ENCODE results near the gene LEMD1.

GRCh38 chr1:205360891-205361290 lies 61.0 kb downstream of the LEMD1 start:
- no peak for TF ChIP-seq CTCF (IDR thresholded peaks at IDR 0.05)
- TF ChIP-seq POLR2A (IDR thresholded peaks at IDR 0.05) = no peak
